CD1c-positive myeloid dendritic cell (primary cell): Measurements from ENCODE around the gene FOXJ1.

ENCODE experiments used
- DNase-seq: peaks from one replicate; pipeline ENCODE4 v3.0.0-alpha.2; 2016; ENCODE audit errors: extremely low spot score

Gene FOXJ1

DNA sequence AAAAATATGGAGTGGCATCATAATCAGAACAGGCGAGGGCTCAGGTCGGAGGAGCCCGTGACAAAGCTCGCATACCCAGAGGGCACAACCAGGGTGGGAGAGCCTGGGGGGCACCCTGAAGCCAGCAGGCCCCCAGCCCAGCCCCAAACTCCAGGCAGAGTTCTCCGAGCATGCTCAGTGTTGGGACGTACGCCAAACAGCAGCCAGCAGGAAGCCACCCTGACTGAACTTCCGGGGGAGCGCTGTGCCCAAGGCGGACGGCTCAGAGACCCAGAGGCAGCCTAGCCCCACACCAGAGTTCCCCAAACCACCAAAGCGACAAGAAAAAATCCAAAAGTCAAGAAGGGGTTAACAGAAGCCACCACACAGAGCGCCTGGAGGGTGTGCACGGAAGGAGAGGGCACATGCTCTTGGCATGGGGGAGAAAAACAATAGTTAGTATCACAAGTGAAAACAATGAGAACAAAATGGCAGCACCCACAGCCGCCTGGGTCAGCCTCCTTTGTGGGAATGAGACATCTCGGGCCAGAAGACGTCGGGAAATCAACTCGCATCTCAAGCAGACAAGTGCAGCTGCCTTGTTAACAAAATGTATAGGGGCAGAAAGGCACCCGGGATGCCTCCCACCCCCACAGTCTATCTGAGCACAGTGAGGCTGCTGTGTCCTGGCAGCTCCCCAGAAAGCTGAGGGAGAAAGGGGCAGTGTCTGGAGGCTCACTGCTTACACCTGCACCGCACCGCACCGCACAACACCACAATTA is 49.3 kb downstream of the FOXJ1 start:
- DNase-seq: no peak

- no peak for DNase-seq
Measured at GRCh38 chr17:76090517-76091129, 50.4 kb downstream of the FOXJ1 start.

GRCh38 chr17:76089680-76090516 is 51.1 kb downstream of the FOXJ1 start:
- no peak for DNase-seq

DNA sequence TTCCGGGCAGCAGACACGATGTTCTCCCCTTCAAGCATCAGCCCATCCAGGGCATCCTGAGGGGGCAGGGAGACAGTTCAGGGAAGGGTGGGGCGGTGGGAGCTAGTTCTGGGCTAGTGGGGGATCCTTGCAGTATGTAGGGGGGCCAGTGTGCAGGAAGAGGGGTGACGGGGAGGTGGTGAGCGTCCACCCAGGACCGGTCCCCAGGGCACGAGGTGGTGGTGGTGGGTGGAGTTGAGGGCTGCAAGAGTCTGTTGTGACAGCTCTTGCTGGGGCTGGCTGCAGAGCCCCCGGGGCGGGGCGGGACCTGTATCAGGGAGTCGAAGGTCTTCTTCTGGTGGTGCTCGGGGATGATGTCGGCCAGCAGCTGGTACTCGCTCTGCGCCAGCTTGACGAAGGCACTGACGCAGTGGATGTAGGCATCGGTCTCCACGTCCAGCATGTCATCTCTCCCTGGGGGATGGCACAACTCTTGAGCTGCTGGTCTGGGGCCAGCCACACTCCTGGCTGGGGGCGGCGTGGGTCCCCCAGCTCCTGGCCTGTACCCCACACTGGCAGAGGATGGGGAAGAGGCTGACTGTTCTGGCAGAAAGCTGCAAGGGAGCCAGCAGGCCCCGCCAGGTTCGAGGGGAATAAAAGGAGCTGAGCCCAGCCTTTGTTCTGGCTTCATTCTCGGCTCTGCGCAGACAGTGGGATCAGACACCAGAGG is 52.0 kb downstream of the FOXJ1 start:
- no peak for DNase-seq

DNA sequence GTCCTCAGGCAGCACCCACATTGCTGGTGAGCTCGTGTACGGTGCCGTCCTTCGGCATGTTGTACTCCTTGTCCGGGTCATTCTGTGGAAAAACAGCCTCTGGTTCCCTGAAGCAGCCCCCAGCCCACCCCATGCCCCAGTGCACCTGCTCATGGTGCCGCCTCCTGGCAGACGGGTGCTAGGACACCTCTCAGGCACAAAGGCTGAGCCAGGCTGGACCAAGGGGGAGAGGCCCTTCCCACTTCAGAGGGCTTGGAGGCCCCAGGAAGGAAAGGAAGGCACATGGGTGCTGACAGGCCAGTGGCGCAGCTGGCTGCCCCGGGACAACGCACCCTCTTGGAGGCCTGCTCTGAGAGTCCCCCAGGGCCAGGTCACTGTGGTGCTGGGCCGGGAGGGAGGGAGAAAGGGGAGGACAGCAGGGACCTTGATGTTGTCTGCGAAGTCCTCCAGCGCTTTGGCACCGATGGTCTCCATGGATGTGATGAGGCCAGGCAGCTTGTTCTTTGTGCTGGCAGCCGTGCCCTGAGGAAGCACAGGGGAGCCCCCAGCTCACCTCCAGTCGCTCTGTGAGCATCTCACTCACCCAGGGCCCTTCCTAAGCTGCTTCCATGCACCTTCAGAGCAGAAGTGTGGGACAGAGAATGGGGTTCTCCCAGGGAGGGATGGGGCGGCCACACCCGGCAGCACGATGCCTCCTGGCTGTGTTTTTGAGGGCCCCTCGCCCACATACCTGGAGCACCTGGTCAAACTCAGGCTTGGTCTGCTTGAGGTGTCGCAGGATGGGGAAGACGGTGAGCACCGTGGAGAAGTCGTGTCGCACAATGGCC is 52.8 kb downstream of the FOXJ1 start:
- no peak for DNase-seq

DNA sequence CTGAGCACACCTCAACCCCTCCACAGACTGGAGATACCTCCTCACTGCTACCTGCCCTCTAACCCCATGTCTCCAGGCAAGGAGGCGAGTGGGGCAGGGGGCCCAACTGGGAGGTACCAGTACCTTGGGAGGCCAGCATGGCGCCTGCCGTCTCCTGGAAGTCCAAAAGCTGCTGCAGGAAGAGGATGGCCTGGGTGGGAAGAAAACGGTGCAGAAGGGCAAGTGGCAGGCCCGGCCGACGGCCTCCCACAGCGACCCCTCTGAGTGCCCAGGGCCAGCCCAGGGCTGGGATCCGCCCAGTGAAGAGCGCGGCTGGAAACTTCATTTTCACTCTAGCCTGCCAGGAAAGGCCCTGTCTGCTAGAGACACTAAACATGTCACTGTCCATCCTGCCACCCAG is 53.5 kb downstream of the FOXJ1 start:
- no peak for DNase-seq

GRCh38 chr17:76086384-76086783 is 54.7 kb downstream of the FOXJ1 start:
- DNase-seq: no peak
